ENCODE data around the gene SPINT2.

The SPINT2 gene

GRCh38 chr19:38303517-38304351 lies 39.4 kb downstream of the SPINT2 start, which contains the start of gene C19orf33:
Gene C19orf33 (plus strand): TSS chr19:38304251. CDS start chr19:38304262, 11 bp downstream.
- DNase-seq, result no peak

GRCh38 chr19:38304352-38304865 lies 40.0 kb downstream of the SPINT2 start:
- no peak for DNase-seq

GRCh38 chr19:38304866-38305429 lies 40.6 kb downstream of the SPINT2 start:
- no peak for DNase-seq

- no peak for DNase-seq
Observed at GRCh38 chr19:38306236-38306635, 41.9 kb downstream of the SPINT2 start.

GRCh38 chr19:38307076-38307475 lies 42.7 kb downstream of the SPINT2 start:
- no peak for DNase-seq

- no peak for DNase-seq
Observed at GRCh38 chr19:38307597-38307996, 43.2 kb downstream of the SPINT2 start.

GRCh38 chr19:38308006-38308766 lies 43.8 kb downstream of the SPINT2 start:
- no peak for DNase-seq

- no peak for DNase-seq
Observed at GRCh38 chr19:38308926-38309614, 44.7 kb downstream of the SPINT2 start.

GRCh38 chr19:38309615-38310278 lies 45.4 kb downstream of the SPINT2 start:
- no peak for DNase-seq

GRCh38 chr19:38310279-38310670 lies 45.9 kb downstream of the SPINT2 start:
- no peak for DNase-seq

- no peak for DNase-seq
Observed at GRCh38 chr19:38310986-38311385, 46.6 kb downstream of the SPINT2 start.

GRCh38 chr19:38315657-38316476 lies 51.5 kb downstream of the SPINT2 start, which contains the start of gene YIF1B:
Gene YIF1B (minus strand): TSS chr19:38315947. CDS start chr19:38315917, 30 bp downstream.
- DNase-seq, result peak; percentile 94

GRCh38 chr19:38316477-38317067 lies 52.2 kb downstream of the SPINT2 start:
- DNase-seq, result no peak

GRCh38 chr19:38317104-38317612 lies 52.8 kb downstream of the SPINT2 start:
- DNase-seq, result peak; percentile 27

- no peak for DNase-seq
Observed at GRCh38 chr19:38318660-38319059, 54.3 kb downstream of the SPINT2 start.

GRCh38 chr19:38319421-38320258 lies 55.3 kb downstream of the SPINT2 start, which contains the start of gene KCNK6:
Gene KCNK6 (plus strand): TSS chr19:38319845. CDS start chr19:38319951, 106 bp downstream.
- peak; percentile 17 for DNase-seq

- no peak for DNase-seq
Observed at GRCh38 chr19:38320969-38321339, 56.6 kb downstream of the SPINT2 start.

- no peak for DNase-seq
Observed at GRCh38 chr19:38321646-38322196, 57.3 kb downstream of the SPINT2 start.

GRCh38 chr19:38323291-38323690 lies 58.9 kb downstream of the SPINT2 start:
- DNase-seq, result no peak

All from activated effector memory CD4-positive, alpha-beta T cell treated with Interleukin-2 at 50 U/mL for 16 hours (primary cell).